HL-60/S4 treated with retinoic acid at 250 ng/mL for 4 days and 3 days (cell line): ENCODE results near the gene NAT14.
"Not testable (repeated sequence)": the region's sequence is repeated elsewhere in the genome, so short reads cannot be mapped to it uniquely, and the experiment has no call there.

ENCODE experiments used
- in situ Hi-C: fragments of 300-500 bp; cut with MboI; formaldehyde crosslinking; loops from 2 replicates; pipeline ENCODE4 v1.7.0; 2022; ENCODE audit warnings: low sequenced_read_pairs

The NAT14 gene

DNA sequence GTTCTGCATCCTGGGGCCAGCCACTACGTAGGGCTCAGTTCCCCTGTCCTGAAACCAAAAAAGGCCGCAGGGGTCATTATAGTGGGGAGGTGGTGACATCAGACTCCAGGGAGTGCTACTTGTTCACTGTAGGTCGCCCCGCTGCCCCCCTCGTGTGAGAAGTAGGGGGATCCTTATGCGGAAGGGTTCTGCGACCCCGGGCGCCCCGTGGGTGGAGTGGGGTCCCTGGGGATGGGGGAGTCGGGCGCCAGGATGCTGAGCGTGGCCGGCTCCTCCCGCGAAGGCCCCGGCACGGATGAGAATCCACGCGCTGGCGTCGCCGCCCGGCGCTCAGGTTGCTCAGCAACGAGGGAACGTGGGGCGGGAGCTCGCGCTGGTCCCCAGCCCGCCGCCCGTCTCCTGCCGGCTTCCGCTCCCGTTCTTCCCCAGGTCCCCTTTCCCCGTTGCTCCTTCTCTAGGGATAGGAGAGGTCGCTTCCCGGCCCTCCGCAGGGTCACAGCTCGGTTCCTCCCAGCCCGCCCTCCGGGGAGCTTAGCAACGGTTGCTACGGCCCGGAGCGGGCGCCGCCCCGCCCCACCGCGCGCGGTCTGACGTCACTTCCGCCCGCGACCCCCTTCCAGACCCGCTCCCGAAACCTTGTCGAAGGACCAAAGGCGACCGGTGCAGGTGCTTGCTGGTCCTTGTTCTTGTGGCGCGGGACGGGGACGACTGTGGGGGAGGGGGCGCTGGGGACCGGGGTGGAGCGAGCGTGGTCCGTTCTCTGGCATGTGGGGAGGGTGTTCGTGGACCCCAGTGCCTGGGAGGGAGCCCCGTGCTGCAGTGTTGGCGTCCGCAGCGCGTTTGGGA, at the start of gene NAT14:
NAT14 (plus strand) TSS at position 596 of the 846 bp plus-strand sequence. CDS start 521 bp downstream, outside the sequence.
- in situ Hi-C loops, result no loop called here

GRCh38 chr19:55436847-55437246, 48.1 kb upstream of the NAT14 start:
- in situ Hi-C loops, result no loop called here

GRCh38 chr19:55437410-55437809, 47.6 kb upstream of the NAT14 start:
- in situ Hi-C loops, result no loop called here

GRCh38 chr19:55439052-55439451, 45.9 kb upstream of the NAT14 start:
- in situ Hi-C loops, result no loop called here

- in situ Hi-C loops, result no loop called here
Observed at GRCh38 chr19:55440411-55441105, 44.4 kb upstream of the NAT14 start.

DNA sequence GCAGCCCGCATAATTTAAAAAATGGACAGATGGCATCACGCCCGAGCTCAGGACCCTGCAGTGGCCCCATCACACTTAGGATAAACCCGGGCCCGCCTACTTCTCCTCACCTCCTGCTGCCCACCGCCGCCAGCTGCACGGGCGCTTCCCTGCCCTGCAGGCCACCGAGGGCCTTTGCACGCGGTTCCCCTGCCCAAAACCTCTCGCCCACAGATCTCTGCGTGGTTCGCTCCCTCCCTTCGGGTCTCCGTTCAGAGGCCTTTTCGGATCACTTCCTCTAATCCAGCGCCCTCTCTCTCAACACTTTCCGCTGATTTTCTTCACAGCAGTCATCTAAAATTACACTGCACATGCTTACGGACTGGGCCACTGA, 43.7 kb upstream of the NAT14 start:
- in situ Hi-C loops, result no loop called here

DNA sequence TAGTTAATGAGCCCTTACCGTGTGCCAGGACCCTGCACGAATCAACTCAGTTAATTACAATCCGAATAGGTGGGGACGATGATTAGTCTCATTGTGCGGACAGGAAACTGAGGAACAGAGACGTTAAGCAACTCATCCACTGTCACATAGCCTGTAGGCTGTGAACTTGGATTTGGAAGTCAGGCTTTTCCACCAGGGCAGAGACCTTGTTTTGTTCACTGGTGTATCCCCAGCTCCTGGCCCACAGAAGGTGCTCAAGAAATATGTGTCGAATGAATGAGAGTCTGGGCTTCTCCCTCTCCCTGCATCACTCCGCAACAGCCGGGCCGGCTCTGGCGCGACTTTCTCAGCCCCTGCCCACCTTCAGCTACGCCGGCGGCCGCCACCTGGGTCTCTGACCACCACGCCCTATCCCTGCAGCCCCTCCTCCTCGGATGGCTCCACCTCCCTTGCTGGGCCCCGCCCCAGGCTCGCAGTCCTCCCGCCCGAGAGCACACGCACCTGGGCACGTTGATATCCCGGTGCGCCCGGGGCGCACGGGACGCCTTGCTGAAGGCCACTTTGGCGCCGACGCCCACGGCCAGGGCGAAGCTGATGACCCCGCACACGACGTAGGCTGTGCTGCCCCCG, 43.2 kb upstream of the NAT14 start:
- in situ Hi-C loops, result no loop called here

DNA sequence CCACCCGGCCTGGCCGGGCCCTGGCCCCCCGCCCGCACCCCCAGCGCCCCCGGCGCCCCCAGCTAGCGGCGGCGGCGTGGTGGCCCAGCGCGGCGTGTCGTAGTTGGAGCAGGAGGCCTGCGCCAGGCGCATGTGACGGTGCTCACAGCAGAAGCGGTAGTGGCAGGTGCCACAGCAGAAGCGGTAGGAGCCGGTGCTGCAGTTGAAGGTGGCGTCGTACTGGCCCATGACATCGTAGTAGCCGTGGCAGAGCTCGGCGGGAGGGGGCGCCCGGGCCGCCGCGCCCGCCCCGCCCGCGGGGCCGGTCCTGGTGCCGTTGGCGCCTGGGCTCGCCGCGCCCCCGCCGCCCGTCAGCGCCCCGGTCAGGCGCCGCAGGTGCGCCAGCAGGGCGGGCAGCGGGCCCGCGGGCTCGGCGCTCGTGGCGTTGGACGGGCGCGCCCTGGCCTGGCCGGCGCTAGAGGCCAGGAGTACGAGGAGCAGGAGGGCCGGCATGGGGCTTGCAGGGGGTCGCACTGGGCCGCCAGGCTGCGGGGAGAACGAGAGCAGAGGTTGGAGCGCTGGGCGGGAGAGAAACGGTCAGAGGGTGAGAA, 42.5 kb upstream of the NAT14 start:
- in situ Hi-C loops, result no loop called here

GRCh38 chr19:55443045-55443823, 41.8 kb upstream of the NAT14 start, which contains the start of gene SHISA7:
Gene SHISA7 (minus strand): TSS chr19:55443300. CDS start chr19:55442863, 437 bp downstream.
- in situ Hi-C loops, result no loop called here

DNA sequence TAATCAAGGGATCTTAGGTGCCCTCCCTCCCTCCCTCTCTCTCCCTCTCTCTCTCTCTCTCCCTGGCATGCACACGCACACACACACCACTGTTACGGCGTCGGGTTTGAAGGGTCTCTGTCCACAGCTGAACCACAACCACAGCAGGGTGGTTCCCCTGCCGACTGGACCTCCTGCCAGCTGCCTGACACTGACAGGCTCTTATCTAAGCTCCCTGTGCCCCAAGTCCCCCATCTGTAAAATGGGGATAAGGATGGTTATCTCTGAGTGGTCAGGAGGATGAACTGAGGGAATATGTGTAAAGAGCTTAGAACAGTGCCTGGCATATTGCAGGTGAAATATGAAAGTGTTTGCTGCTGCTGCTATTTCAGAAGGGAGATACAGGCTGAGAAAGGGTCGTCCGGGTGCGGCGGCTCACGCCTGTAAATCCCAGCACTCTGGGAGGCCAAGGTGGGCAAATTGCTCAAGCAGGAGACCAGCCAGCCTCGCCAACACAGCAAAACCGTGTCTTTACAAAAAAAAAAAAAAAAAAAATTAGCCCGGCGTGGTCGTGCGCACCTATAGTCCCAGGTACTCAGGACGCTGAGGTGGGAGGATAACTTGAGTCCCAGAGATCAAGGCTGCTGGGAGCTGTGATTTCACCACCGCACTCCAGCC, 41.0 kb upstream of the NAT14 start:
- in situ Hi-C loops, result no loop called here

DNA sequence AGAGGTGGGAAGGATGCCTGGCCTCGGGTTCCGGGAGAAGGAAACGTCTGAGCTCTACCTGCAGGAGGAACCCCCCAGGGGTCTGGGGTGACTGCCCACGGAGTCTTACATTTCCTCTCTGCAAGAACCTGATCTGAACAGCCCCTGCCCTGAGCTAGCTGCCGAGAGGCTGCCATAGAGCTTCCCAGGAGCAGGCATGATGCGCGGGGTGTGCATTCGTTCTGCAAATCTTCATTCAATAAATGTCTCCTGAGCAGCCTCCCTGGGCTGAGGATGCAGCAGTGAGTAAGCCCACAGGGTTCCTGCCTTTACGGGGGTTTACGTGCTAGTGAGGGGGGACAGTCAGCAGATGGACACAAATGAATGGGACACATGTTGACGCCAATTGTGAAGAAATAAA, 40.3 kb upstream of the NAT14 start:
- in situ Hi-C loops, result no loop called here

DNA sequence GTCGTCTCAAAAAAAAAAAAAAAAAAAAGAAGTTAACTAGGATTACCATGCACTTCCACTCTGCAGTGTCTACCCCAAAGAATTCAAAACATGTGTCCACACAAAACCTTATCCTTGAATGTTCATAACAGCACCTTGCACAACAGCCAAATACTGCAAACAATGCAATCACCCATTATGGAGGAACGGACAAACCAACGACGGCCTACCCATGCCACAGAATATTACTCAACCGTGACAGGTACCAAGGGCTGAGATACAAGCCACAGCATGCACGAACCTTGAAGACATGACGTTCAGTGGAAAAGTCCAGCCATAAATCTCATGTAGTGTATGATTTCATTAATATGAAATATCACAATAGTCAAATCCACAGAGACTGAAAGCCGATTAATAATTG, 38.9 kb upstream of the NAT14 start:
- in situ Hi-C loops, result no loop called here

- in situ Hi-C loops, result no loop called here
Observed at GRCh38 chr19:55447421-55448174, 37.4 kb upstream of the NAT14 start.

- in situ Hi-C loops, result not testable (repeated sequence)
Observed at GRCh38 chr19:55448175-55448490, 36.9 kb upstream of the NAT14 start.

DNA sequence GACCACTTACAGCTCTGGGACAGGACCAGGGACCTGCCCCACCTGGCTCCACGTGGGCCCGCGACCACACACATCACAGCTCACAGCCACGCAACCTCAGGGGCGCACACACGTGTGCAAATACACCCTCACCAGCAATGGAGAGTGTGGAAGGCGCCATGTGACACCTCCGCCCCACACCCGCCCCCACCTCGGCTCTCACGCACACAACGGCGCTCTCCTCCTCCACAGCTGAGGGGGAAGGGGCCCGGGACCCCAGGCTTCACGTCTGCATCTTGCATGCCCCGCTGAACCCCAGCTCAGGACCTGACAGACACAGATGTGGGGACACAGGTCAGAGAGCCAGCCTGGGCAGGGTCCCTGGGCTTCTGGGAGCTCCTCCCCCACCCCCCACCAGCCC, 35.5 kb upstream of the NAT14 start:
- in situ Hi-C loops, result no loop called here

DNA sequence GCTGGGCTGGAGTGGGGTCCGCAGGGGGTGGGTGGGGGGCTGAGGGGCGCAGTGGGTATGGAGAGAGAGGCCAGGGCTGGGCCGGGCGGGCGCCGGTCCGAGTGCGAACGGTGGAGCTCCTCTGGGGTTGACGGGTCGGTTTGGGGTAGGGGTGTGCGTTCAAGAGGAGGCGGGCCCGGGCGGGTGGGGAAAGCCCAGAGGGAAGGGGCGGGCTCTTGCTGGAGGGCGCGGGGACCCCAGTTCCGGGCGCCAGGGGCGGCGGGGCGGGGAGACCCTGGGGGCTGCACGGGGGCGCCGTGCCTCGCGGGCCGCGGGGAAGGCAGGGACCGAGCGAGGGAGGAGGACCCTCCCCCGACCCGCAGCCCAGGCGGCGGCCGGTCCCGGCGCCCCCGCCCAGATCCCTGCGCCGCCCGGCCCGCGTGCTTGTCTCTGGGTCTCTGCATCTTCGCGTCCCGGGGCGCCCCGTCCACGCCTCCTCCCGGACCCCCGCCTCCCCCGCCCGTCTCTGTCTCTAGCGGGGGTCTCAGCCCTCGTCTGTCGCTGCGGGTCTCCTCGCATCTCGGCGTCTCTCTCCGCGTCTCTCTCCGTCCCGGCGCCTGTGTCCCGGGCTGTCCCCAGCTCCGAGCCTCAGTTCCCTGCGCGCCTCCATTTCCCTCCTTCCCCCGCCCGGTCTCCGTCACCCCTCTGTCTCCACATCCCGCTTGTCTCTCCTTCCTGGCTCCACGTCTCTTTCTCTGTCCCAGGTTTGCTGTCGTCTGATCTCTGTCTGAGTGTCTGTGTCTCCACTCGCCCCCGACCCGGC, 33.6 kb upstream of the NAT14 start:
- in situ Hi-C loops, result no loop called here

GRCh38 chr19:55451965-55452748, 32.8 kb upstream of the NAT14 start:
- in situ Hi-C loops, result no loop called here

DNA sequence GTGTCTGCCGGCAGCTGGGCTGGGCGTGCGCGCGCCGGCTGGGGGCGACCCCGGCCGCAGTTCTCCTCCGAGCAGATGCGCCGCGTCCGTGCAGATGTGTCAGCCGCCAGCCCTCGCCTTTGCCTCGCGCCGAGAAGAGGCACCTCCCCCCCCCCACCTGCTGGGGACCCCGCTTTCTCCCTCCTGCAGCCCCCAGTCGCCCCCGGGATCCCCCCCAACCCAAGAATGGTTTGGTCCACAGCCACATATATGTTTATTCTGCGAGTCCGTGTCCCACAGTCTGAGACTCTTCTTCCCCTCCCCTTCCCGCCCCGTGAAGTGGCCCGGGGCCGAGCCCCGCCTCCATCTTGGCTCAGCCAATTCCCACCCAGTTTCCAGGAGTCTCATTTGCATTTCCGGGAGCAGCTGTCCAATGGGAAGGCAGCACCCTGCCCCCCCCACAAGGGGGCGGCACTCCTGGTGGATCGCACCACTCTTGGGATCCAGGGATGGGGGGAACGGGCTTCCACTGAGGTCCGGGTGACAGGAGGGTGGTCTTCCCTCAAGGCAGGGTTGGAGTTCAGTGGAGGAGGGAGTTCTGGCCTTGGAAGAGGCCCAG, 32.1 kb upstream of the NAT14 start:
- in situ Hi-C loops, result no loop called here
